Esophagus squamous epithelium (tissue), 4 donors: Measurements from ENCODE around the gene CCK. TPM values are rescaled to one million over a fixed set of nuclear protein-coding genes. Genes with fewer than 3 reads are reported as not detected.

Experiments used
- small RNA-seq, 4 donors: library from RNA; depleted of rRNA; stranded (forward); fragments of <200 nt; gene quantifications; one replicate each; pipeline ENCODE3, GENCODE V24; 2016
- total RNA-seq, 4 donors: library from RNA; depleted of rRNA; stranded (reverse); fragments of >200 nt; gene quantifications; one replicate each; pipeline ENCODE4 v1.1.0, GENCODE V29; 2016

The CCK gene
- total RNA-seq, 4 donors from 2014 or later: 1.9 to 3.1 TPM; not detected in 2

Small RNA genes lying within 50 kb of the gene (small RNA-seq; reads per million reads assigned to genes)
- gene RNU4-78P: 0 reads per million in 4 donors

Other genes with a start within 250 kb of the CCK start
- gene TRAK1, start 174.8 kb downstream of the CCK start, total RNA-seq: 10 to 100 TPM; 31.8 to 40.6 (median 37.7) TPM
- gene LYZL4, start 144.4 kb upstream of the CCK start, total RNA-seq: not detected
- 10 to 100 TPM in 1 of 4 donors, 1 to 10 TPM in 3; 3.6 to 15.4 (median 8.6) TPM for gene VIPR1, start 236.5 kb upstream of the CCK start, total RNA-seq